Fibroblast of skin of right quadriceps (primary cell): Measurements from ENCODE around the gene BRD9.
"Not testable (repeated sequence)": the region's sequence is repeated elsewhere in the genome, so short reads cannot be mapped to it uniquely, and the experiment has no call there.

ENCODE experiments used
- DNase-seq: peaks from one replicate; pipeline ENCODE4 v3.0.0-alpha.2; 2013

BRD9 gene

GRCh38 chr5:892394-893136 lies at the start of gene BRD9, which contains the start of gene TRIP13:
BRD9 (minus strand) TSS chr5:892801; CDS start chr5:892657, 144 bp downstream.
TRIP13 (plus strand) TSS chr5:892884; CDS start chr5:892999, 115 bp downstream.
- DNase-seq, result peak; percentile 74

GRCh38 chr5:940741-941140 lies 48.1 kb upstream of the BRD9 start:
- DNase-seq, result not testable (repeated sequence)

- no peak for DNase-seq
Observed at GRCh38 chr5:939368-939767, 46.8 kb upstream of the BRD9 start.

- DNase-seq, result no peak
Observed at GRCh38 chr5:937151-937924, 44.7 kb upstream of the BRD9 start.

- no peak for DNase-seq
Observed at GRCh38 chr5:936149-937144, 43.8 kb upstream of the BRD9 start.

GRCh38 chr5:935510-936084 lies 43.0 kb upstream of the BRD9 start:
- no peak for DNase-seq

GRCh38 chr5:934381-934967 lies 41.9 kb upstream of the BRD9 start:
- DNase-seq, result not testable (repeated sequence)

GRCh38 chr5:933951-934350 lies 41.4 kb upstream of the BRD9 start:
- DNase-seq, result not testable (repeated sequence)

- DNase-seq, result no peak
Observed at GRCh38 chr5:933251-933861, 40.8 kb upstream of the BRD9 start.

GRCh38 chr5:932628-933250 lies 40.1 kb upstream of the BRD9 start:
- DNase-seq, result no peak

- DNase-seq, result no peak
Observed at GRCh38 chr5:932151-932627, 39.6 kb upstream of the BRD9 start.

GRCh38 chr5:931570-932145 lies 39.1 kb upstream of the BRD9 start:
- no peak for DNase-seq

- no peak for DNase-seq
Observed at GRCh38 chr5:930866-931265, 38.3 kb upstream of the BRD9 start.

GRCh38 chr5:929596-929995 lies 37.0 kb upstream of the BRD9 start:
- no peak for DNase-seq

- DNase-seq, result not testable (repeated sequence)
Observed at GRCh38 chr5:929182-929581, 36.6 kb upstream of the BRD9 start.

- no peak for DNase-seq
Observed at GRCh38 chr5:927172-928015, 34.8 kb upstream of the BRD9 start.

- DNase-seq, result peak; percentile 24
Observed at GRCh38 chr5:926417-927171, 34.0 kb upstream of the BRD9 start.

- peak; percentile 50 for DNase-seq
Observed at GRCh38 chr5:923281-923873, 30.8 kb upstream of the BRD9 start.
